BJ (cell line): ENCODE data around the gene DCDC1. TPM values are rescaled to one million over a fixed set of nuclear protein-coding genes. Genes with fewer than 3 reads are reported as not detected.

ENCODE experiments used
- CTCF ChIA-PET: fragments of 350-600 bp; formaldehyde crosslinking; extraction: SDS; loops from one replicate; lab custom pipeline; 2021; ENCODE audit warnings: antibody characterized with exemption, inconsistent platforms; lab: Yijun Ruan, JAX
- POLR2A ChIA-PET: fragments of 300-600 bp; sonication (Branson Sonifier 250); formaldehyde crosslinking; extraction: SDS; loops from one replicate; lab custom pipeline; 2021; ENCODE audit warnings: antibody characterized with exemption; lab: Charles Lee
- DNase-seq: peaks from one replicate; pipeline ENCODE4 v3.0.0-alpha.2; 2011; ENCODE audit warnings: low read depth
- H3K27me3 ChIP-seq: 2 replicates; pipeline ENCODE4 v1.6.0; 2011; ENCODE audit warnings: low read length; ENCODE audit not compliant: control insufficient read depth, insufficient read depth
- H3K36me3 ChIP-seq: 2 replicates; pipeline ENCODE4 v1.5.1; 2011; ENCODE audit warnings: low read length; ENCODE audit not compliant: control insufficient read depth, insufficient read depth
- H3K4me3 ChIP-seq: 2 replicates; pipeline ENCODE4 v1.5.1; 2011; ENCODE audit warnings: low read depth, mild to moderate bottlenecking, control low read depth, low read length
- polyA plus RNA-seq: library from polyadenylated mRNA; depleted of rRNA; stranded (reverse); fragments of >200 nt; gene quantifications from 2 replicates; pipeline ENCODE4 v1.2.3, GENCODE V29; 2011
- TF ChIP-seq, protein P1 (sequence below): IDR thresholded peaks from 2 replicates; pipeline ENCODE4 v1.5.1; 2011; ENCODE audit warnings: low read depth, mild to moderate bottlenecking, control low read depth, inconsistent platforms, low read length, moderate library complexity; ENCODE audit not compliant: insufficient read depth

DCDC1 gene
- polyA plus RNA-seq, 1 experiment = not detected

- TF ChIP-seq, protein P1, sequence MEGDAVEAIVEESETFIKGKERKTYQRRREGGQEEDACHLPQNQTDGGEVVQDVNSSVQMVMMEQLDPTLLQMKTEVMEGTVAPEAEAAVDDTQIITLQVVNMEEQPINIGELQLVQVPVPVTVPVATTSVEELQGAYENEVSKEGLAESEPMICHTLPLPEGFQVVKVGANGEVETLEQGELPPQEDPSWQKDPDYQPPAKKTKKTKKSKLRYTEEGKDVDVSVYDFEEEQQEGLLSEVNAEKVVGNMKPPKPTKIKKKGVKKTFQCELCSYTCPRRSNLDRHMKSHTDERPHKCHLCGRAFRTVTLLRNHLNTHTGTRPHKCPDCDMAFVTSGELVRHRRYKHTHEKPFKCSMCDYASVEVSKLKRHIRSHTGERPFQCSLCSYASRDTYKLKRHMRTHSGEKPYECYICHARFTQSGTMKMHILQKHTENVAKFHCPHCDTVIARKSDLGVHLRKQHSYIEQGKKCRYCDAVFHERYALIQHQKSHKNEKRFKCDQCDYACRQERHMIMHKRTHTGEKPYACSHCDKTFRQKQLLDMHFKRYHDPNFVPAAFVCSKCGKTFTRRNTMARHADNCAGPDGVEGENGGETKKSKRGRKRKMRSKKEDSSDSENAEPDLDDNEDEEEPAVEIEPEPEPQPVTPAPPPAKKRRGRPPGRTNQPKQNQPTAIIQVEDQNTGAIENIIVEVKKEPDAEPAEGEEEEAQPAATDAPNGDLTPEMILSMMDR = no peak
- ChIA-PET POLR2A (no interaction called here), CTCF (no interaction called here)
- DNase-seq = no peak
- Histone ChIP-seq H3K36me3 (no peaks in the 10 kb centered on the region), H3K27me3 (no peaks in the 10 kb centered on the region), H3K4me3 (no peak overlapping the region)
Measured at GRCh38 chr11:31030138-31030792, 339.3 kb downstream of the DCDC1 start.

GRCh38 chr11:31026315-31026714, 343.2 kb downstream of the DCDC1 start:
- POLR2A ChIA-PET = no interaction called here
- Histone ChIP-seq H3K27me3 (no peaks in the 10 kb centered on the region), H3K36me3 (no peaks in the 10 kb centered on the region), H3K4me3 (no peak overlapping the region)
- CTCF ChIA-PET = no interaction called here
- TF ChIP-seq, protein P1 = no peak
- DNase-seq = no peak

GRCh38 chr11:31022080-31022479, 347.5 kb downstream of the DCDC1 start:
- no peak overlapping the region for H3K4me3 ChIP-seq
- TF ChIP-seq, protein P1 = no peak
- no peak for DNase-seq
- POLR2A ChIA-PET = no interaction called here
- CTCF ChIA-PET = no interaction called here
- H3K36me3 ChIP-seq = no peaks in the 10 kb centered on the region
- H3K27me3 ChIP-seq = no peaks in the 10 kb centered on the region

DNA sequence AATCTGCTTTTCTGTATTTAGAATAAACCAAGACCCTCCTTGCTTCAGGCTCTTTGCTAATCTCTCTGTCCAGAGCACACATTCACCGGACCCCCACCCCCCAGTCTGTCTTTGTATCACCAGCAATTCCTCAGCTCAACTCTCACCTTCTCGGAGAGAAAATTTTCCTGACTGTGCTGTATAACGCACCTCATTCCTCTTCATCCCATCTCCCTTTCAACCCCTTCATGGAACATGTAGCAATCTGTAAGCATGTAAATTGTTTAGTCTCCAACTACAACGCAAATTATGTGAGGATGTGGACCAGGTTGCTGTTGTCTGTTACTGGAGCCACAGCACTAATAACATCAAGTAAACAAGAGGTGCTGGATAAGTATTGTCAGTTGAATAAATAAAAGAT, 349.8 kb downstream of the DCDC1 start:
- TF ChIP-seq, protein P1 = no peak
- ChIA-PET POLR2A (no interaction called here), CTCF (no interaction called here)
- no peak for DNase-seq
- Histone ChIP-seq H3K36me3 (no peaks in the 10 kb centered on the region), H3K4me3 (no peak overlapping the region), H3K27me3 (no peaks in the 10 kb centered on the region)

DNA sequence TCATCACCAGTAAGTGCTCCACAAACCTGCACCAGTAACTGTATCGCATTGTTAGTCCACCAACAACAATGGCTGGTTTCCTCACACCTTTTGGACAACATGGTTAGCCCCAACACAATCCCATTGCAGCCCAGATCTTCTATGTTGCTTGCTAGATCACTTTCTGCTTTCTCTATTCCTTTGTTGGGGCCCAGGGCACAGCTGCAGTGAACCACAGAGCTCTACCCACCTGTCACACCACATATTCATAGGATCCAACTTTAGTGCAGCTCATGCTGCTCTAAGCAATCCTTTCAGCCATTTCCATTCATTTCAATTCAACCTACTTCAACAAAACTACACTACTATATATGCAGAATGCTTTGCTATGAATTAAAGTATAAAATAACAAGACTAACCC, 364.3 kb downstream of the DCDC1 start:
- POLR2A ChIA-PET = no interaction called here

More for the DNA sequence above, 364.3 kb downstream of the DCDC1 start:
- Histone ChIP-seq H3K27me3 (no peaks in the 10 kb centered on the region), H3K4me3 (no peak overlapping the region), H3K36me3 (no peaks in the 10 kb centered on the region)
- TF ChIP-seq, protein P1 = no peak
- DNase-seq = no peak
- CTCF ChIA-PET = no interaction called here
